ENCODE measurements around the gene AHNAK.

DNA sequence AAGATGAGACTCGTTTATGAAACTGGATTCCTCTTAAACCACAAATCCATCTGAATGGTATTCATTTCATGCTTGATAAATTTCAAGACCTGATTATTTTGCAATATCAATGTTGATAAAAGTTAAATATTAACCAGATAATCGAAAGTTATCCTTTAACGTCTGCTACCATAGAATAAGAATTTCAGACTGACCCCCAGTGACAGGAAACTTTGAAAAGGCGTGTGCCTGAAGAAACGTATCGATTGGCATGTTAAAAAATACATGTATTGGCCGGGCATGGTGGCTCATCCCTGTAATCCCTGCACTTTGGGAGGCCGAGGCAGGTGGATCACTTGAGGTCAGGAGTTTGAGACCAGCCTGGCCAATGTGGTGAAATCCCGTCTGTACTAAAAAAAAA is 113.9 kb downstream of the AHNAK start:
- TF ChIP-seq, protein P1, sequence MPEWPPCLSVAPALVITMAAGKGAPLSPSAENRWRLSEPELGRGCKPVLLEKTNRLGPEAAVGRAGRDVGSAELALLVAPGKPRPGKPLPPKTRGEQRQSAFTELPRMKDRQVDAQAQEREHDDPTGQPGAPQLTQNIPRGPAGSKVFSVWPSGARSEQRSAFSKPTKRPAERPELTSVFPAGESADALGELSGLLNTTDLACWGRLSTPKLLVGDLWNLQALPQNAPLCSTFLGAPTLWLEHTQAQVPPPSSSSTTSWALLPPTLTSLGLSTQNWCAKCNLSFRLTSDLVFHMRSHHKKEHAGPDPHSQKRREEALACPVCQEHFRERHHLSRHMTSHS (tag by site-specific recombination; IDR thresholded peaks at IDR 0.05), result no peak
- TF ChIP-seq CTCF (tag by site-specific recombination; IDR thresholded peaks at IDR 0.05) (no peak), ZNF350 (tag by site-specific recombination; IDR thresholded peaks at IDR 0.05) (no peak), ZNF140 (tag by site-specific recombination; IDR thresholded peaks at IDR 0.05) (no peak), ZNF768 (tag by site-specific recombination; IDR thresholded peaks at IDR 0.05) (no peak), ZNF239 (tag by site-specific recombination; IDR thresholded peaks at IDR 0.05) (no peak), ZFP41 (tag by site-specific recombination; IDR thresholded peaks at IDR 0.05; ENCODE audit: borderline replicate concordance) (no peak), ZNF292 (tag by site-specific recombination; IDR thresholded peaks at IDR 0.05; ENCODE audit: borderline replicate concordance, low read depth) (no peak), RBAK (tag by site-specific recombination; IDR thresholded peaks at IDR 0.05) (no peak), ZNF37A (tag by site-specific recombination; IDR thresholded peaks at IDR 0.05) (no peak)
- TF ChIP-seq, protein P2, sequence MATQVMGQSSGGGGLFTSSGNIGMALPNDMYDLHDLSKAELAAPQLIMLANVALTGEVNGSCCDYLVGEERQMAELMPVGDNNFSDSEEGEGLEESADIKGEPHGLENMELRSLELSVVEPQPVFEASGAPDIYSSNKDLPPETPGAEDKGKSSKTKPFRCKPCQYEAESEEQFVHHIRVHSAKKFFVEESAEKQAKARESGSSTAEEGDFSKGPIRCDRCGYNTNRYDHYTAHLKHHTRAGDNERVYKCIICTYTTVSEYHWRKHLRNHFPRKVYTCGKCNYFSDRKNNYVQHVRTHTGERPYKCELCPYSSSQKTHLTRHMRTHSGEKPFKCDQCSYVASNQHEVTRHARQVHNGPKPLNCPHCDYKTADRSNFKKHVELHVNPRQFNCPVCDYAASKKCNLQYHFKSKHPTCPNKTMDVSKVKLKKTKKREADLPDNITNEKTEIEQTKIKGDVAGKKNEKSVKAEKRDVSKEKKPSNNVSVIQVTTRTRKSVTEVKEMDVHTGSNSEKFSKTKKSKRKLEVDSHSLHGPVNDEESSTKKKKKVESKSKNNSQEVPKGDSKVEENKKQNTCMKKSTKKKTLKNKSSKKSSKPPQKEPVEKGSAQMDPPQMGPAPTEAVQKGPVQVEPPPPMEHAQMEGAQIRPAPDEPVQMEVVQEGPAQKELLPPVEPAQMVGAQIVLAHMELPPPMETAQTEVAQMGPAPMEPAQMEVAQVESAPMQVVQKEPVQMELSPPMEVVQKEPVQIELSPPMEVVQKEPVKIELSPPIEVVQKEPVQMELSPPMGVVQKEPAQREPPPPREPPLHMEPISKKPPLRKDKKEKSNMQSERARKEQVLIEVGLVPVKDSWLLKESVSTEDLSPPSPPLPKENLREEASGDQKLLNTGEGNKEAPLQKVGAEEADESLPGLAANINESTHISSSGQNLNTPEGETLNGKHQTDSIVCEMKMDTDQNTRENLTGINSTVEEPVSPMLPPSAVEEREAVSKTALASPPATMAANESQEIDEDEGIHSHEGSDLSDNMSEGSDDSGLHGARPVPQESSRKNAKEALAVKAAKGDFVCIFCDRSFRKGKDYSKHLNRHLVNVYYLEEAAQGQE (tag by site-specific recombination; IDR thresholded peaks at IDR 0.05), result no peak
- TF ChIP-seq, protein P3, sequence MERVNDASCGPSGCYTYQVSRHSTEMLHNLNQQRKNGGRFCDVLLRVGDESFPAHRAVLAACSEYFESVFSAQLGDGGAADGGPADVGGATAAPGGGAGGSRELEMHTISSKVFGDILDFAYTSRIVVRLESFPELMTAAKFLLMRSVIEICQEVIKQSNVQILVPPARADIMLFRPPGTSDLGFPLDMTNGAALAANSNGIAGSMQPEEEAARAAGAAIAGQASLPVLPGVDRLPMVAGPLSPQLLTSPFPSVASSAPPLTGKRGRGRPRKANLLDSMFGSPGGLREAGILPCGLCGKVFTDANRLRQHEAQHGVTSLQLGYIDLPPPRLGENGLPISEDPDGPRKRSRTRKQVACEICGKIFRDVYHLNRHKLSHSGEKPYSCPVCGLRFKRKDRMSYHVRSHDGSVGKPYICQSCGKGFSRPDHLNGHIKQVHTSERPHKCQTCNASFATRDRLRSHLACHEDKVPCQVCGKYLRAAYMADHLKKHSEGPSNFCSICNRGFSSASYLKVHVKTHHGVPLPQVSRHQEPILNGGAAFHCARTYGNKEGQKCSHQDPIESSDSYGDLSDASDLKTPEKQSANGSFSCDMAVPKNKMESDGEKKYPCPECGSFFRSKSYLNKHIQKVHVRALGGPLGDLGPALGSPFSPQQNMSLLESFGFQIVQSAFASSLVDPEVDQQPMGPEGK (tag by site-specific recombination; IDR thresholded peaks at IDR 0.05), result no peak
- TF ChIP-seq, protein P4, sequence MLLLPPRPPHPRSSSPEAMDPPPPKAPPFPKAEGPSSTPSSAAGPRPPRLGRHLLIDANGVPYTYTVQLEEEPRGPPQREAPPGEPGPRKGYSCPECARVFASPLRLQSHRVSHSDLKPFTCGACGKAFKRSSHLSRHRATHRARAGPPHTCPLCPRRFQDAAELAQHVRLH (tag by site-specific recombination; IDR thresholded peaks at IDR 0.05), result no peak
- TF ChIP-seq, protein P5, sequence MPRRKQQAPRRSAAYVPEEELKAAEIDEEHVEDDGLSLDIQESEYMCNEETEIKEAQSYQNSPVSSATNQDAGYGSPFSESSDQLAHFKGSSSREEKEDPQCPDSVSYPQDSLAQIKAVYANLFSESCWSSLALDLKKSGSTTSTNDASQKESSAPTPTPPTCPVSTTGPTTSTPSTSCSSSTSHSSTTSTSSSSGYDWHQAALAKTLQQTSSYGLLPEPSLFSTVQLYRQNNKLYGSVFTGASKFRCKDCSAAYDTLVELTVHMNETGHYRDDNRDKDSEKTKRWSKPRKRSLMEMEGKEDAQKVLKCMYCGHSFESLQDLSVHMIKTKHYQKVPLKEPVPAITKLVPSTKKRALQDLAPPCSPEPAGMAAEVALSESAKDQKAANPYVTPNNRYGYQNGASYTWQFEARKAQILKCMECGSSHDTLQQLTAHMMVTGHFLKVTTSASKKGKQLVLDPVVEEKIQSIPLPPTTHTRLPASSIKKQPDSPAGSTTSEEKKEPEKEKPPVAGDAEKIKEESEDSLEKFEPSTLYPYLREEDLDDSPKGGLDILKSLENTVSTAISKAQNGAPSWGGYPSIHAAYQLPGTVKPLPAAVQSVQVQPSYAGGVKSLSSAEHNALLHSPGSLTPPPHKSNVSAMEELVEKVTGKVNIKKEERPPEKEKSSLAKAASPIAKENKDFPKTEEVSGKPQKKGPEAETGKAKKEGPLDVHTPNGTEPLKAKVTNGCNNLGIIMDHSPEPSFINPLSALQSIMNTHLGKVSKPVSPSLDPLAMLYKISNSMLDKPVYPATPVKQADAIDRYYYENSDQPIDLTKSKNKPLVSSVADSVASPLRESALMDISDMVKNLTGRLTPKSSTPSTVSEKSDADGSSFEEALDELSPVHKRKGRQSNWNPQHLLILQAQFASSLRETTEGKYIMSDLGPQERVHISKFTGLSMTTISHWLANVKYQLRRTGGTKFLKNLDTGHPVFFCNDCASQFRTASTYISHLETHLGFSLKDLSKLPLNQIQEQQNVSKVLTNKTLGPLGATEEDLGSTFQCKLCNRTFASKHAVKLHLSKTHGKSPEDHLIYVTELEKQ (tag by site-specific recombination; IDR thresholded peaks at IDR 0.05; ENCODE audit: borderline replicate concordance), result no peak

Data from HEK293 (cell line).